T1000 (cell line): ENCODE measurements around the gene PPP4R3B.
"Not testable (repeated sequence)": the region's sequence is repeated elsewhere in the genome, so short reads cannot be mapped to it uniquely, and the experiment has no call there.

Experiments
- DNase-seq: peaks from one replicate; lab custom pipeline; 2025; ENCODE audit warnings: mixed read lengths; lab: John Stamatoyannopoulos, UW

PPP4R3B gene

GRCh38 chr2:55595536-55595935 lies 21.9 kb downstream of the PPP4R3B start:
- no peak for DNase-seq

GRCh38 chr2:55592130-55592529 lies 25.3 kb downstream of the PPP4R3B start:
- DNase-seq = no peak

GRCh38 chr2:55590810-55591440 lies 26.5 kb downstream of the PPP4R3B start:
- DNase-seq = no peak

- no peak for DNase-seq
These were observed 31.9 kb downstream of the PPP4R3B start for GRCh38 chr2:55585451-55586080.

GRCh38 chr2:55581874-55582547 lies 35.4 kb downstream of the PPP4R3B start:
- no peak for DNase-seq

GRCh38 chr2:55581435-55581834 lies 36.0 kb downstream of the PPP4R3B start:
- no peak for DNase-seq

- not testable (repeated sequence) for DNase-seq
These were observed 48.4 kb downstream of the PPP4R3B start for GRCh38 chr2:55569002-55569401.

- DNase-seq = no peak
These were observed 50.1 kb downstream of the PPP4R3B start for GRCh38 chr2:55567298-55567697.

GRCh38 chr2:55565613-55566012 lies 51.8 kb downstream of the PPP4R3B start:
- DNase-seq = no peak

- DNase-seq = no peak
These were observed 56.6 kb downstream of the PPP4R3B start for GRCh38 chr2:55560855-55561254.

GRCh38 chr2:55556809-55557208 lies 60.6 kb downstream of the PPP4R3B start:
- DNase-seq = no peak

GRCh38 chr2:55555977-55556376 lies 61.4 kb downstream of the PPP4R3B start:
- no peak for DNase-seq

GRCh38 chr2:55553321-55553720 lies 64.1 kb downstream of the PPP4R3B start:
- DNase-seq = no peak

- no peak for DNase-seq
These were observed 66.9 kb downstream of the PPP4R3B start for GRCh38 chr2:55550368-55551102.

GRCh38 chr2:55547679-55548078 lies 69.7 kb downstream of the PPP4R3B start:
- DNase-seq = not testable (repeated sequence)

GRCh38 chr2:55547001-55547400 lies 70.4 kb downstream of the PPP4R3B start:
- DNase-seq = no peak

GRCh38 chr2:55530539-55531081 lies 86.8 kb downstream of the PPP4R3B start:
- DNase-seq = no peak

- DNase-seq = no peak
These were observed 91.2 kb downstream of the PPP4R3B start for GRCh38 chr2:55526174-55526573.

GRCh38 chr2:55524884-55525437 lies 92.5 kb downstream of the PPP4R3B start:
- no peak for DNase-seq

- DNase-seq = peak; percentile 48
These were observed 97.2 kb downstream of the PPP4R3B start for GRCh38 chr2:55519938-55520885.

GRCh38 chr2:55518841-55519165 lies 98.6 kb downstream of the PPP4R3B start:
- no peak for DNase-seq
